ENCODE results near the gene MED7. TPM values are rescaled to one million over a fixed set of nuclear protein-coding genes. Genes with fewer than 3 reads are reported as not detected.

The MED7 gene
- total and polyA plus RNA-seq, 8 donors, result 4.5 to 20.7 (median 10.3) TPM; not detected in 1

- Histone ChIP-seq H3K9me3 (no peaks in the 10 kb centered on the region), H3K4me1 (peaks cover 0 to 6% (median 0%) of the 10 kb centered on the region in 4 donors), H3K4me3 (no peak overlapping the region), H3K27ac (peak overlapping the region in 1 of 5 donors; percentile 5), H3K27me3 (no peaks in the 10 kb centered on the region), H3K36me3 (no peaks in the 10 kb centered on the region)
- DNase-seq, result no peak
- intact Hi-C loops (cut with DNase I; ENCODE audit: low total_unique reads), result no loop called here
- WGBS, 5 donors, result 61 to 80% (median 71%) methylated on average over 2 of the region's 2 CpGs
- no peak for TF ChIP-seq EP300 (IDR thresholded peaks at IDR 0.05)
- no peak for TF ChIP-seq CTCF (IDR thresholded peaks at IDR 0.05)
- TF ChIP-seq POLR2AphosphoS5 (IDR thresholded peaks at IDR 0.05), result no peak
- no peak for TF ChIP-seq POLR2A (IDR thresholded peaks at IDR 0.05)
Observed at GRCh38 chr5:157100140-157100679, 42.5 kb downstream of the MED7 start.

- H3K36me3 ChIP-seq, result peaks cover 0 to 9% (median 0%) of the 10 kb centered on the region in 4 donors
- DNase-seq, result no peak
- no peak overlapping the region for H3K4me3 ChIP-seq
- no peaks in the 10 kb centered on the region for H3K27me3 ChIP-seq
- no peak overlapping the region for H3K27ac ChIP-seq
- WGBS, 5 donors, result 61 to 70% (median 64%) methylated on average over 3 of the region's 3 CpGs
- TF ChIP-seq EP300 (IDR thresholded peaks at IDR 0.05) (no peak), POLR2A (IDR thresholded peaks at IDR 0.05) (no peak), POLR2AphosphoS5 (IDR thresholded peaks at IDR 0.05) (no peak), CTCF (IDR thresholded peaks at IDR 0.05) (no peak)
- no peaks in the 10 kb centered on the region for H3K4me1 ChIP-seq
- H3K9me3 ChIP-seq, result no peaks in the 10 kb centered on the region
- intact Hi-C loops (cut with DNase I; ENCODE audit: low total_unique reads), result no loop called here
Observed at GRCh38 chr5:157088342-157088990, 54.2 kb downstream of the MED7 start.

Other genes starting within 250 kb of the MED7 start
- gene TIMD4, start 179.6 kb downstream of the MED7 start, total RNA-seq, result 1 to 10 TPM in 2 of 5 donors, not detected in 3; 2.0 to 3.7 TPM
- under 1 TPM in 1 of 3 donors, not detected in 2; 0.45 TPM for gene TIMD4, start 179.6 kb downstream of the MED7 start, polyA plus RNA-seq
- 1 to 10 TPM in 2 of 5 donors, not detected in 3; 2.0 TPM for gene HAVCR1, start 83.7 kb downstream of the MED7 start, total RNA-seq
- gene HAVCR1, start 83.7 kb downstream of the MED7 start, polyA plus RNA-seq, result not detected
- gene HAVCR2, start 33.8 kb downstream of the MED7 start, total RNA-seq, result 1 to 10 TPM in 3 of 5 donors, not detected in 2; 3.5 to 9.9 (median 7.8) TPM
- gene HAVCR2, start 33.8 kb downstream of the MED7 start, polyA plus RNA-seq, result 1 to 10 TPM; 1.2 to 2.9 (median 2.1) TPM
- not detected for gene GARIN3, start 23.4 kb upstream of the MED7 start, total RNA-seq
- gene GARIN3, start 23.4 kb upstream of the MED7 start, polyA plus RNA-seq, result not detected
- 1 to 10 TPM in 3 of 5 donors, under 1 TPM in 1, not detected in 1; 0.58 to 9.9 (median 6.9) TPM for gene ITK, start 38.0 kb upstream of the MED7 start, total RNA-seq
- gene ITK, start 38.0 kb upstream of the MED7 start, polyA plus RNA-seq, result 1 to 10 TPM in 1 of 3 donors, under 1 TPM in 2; 0.90 to 2.3 (median 0.93) TPM
- gene CYFIP2, start 123.3 kb upstream of the MED7 start, total RNA-seq, result 100 to 1,000 TPM in 2 of 5 donors, 10 to 100 TPM in 3; 19.0 to 162 (median 32.2) TPM
- 10 to 100 TPM; 14.8 to 27.9 (median 19.1) TPM for gene CYFIP2, start 123.3 kb upstream of the MED7 start, polyA plus RNA-seq

Measured in stomach (tissue), 9 donors.